HCT116 (cell line): Measurements from ENCODE around the gene MRPL49.

Source experiments
- CEBPB ChIP-seq: IDR thresholded peaks from 2 replicates; pipeline ENCODE4 v1.6.1; 2012; ENCODE audit warnings: low read depth
- EZH2 ChIP-seq: fragments of 200-600 bp; sonication (generic); IDR thresholded peaks from 2 replicates; pipeline ENCODE4 v1.6.1; 2017; ENCODE audit warnings: antibody characterized with exemption, mixed run types
- EZH2phosphoT487 ChIP-seq: fragments of 200-600 bp; IDR thresholded peaks from 2 replicates; pipeline ENCODE4 v1.6.1; 2018; ENCODE audit warnings: antibody characterized with exemption, borderline replicate concordance
- POLR2A ChIP-seq: IDR thresholded peaks from 2 replicates; pipeline ENCODE4 v1.7.0; 2011; ENCODE audit warnings: borderline replicate concordance; ENCODE audit not compliant: insufficient read depth, insufficient read length; ENCODE audit errors: extremely low read depth
- RAD21 ChIP-seq: IDR thresholded peaks from 2 replicates; pipeline ENCODE4 v1.6.1; 2012; ENCODE audit warnings: low read depth, mild to moderate bottlenecking
- SP1 ChIP-seq: IDR thresholded peaks from 2 replicates; pipeline ENCODE4 v1.6.1; 2012; ENCODE audit warnings: low read depth
- YY1 ChIP-seq: IDR thresholded peaks from 2 replicates; pipeline ENCODE4 v1.6.1; 2011; ENCODE audit warnings: low read length, low read depth, moderate library complexity, mild to moderate bottlenecking; ENCODE audit not compliant: insufficient replicate concordance; ENCODE audit errors: extremely low read depth
- ZFX ChIP-seq: fragments of 450-650 bp; IDR thresholded peaks from 2 replicates; pipeline ENCODE4 v1.6.1; 2017
- TF ChIP-seq, protein P1 (sequence below): IDR thresholded peaks from 2 replicates; pipeline ENCODE4 v1.6.1; 2012; ENCODE audit warnings: low read depth
- TF ChIP-seq, protein P2 (sequence below), 3 experiments: fragments of 200-600 bp in 1 of 3; sonication (generic) in 1 of 3; IDR thresholded peaks in 2 of 3; conservative IDR thresholded peaks in 1 of 3; 2 replicates each; pipeline ENCODE4 v1.5.1; 2012 to 2017; ENCODE audit warnings: low read depth in 2 of 3, low read length in 2 of 3, antibody characterized with exemption in 1 of 3, borderline replicate concordance in 1 of 3, control low read depth in 1 of 3, mild to moderate bottlenecking in 1 of 3, mixed read lengths in 1 of 3, mixed run types in 1 of 3, moderate library complexity in 1 of 3; ENCODE audit not compliant: insufficient read depth in 1 of 3

DNA sequence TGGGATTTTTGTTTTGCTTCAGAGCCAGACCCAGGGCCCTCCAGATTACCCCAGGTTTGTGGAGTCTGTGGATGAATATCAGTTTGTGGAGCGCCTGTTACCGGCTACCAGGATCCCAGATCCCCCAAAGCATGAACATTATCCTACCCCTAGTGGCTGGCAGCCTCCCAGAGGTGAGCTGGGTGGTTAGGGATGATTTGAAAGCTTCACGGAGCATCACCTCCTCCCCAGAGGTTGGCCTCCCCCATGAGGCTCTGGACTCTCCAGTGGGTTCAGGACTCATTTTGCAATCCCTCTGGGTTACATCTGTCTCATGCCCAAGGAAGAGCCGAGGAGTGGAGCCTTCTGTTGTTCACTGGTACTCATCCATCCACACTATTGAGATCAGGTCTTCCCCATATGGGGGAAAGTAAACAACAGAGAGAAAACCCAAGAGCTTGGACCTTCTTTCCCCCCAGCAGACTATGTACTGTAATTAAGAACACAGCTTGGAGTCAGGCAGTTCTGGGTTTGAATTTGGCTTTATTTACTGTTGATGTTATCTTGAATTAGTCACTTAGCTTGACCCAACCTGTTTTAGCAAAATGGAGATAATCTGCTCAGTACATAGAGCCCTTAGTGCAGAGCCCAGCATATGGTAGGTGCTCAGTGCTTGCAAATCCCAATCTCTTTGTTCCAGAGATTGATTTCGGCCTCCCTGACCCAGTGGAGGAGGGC, 2.5 kb downstream of the MRPL49 start:
- TF ChIP-seq, protein P1, sequence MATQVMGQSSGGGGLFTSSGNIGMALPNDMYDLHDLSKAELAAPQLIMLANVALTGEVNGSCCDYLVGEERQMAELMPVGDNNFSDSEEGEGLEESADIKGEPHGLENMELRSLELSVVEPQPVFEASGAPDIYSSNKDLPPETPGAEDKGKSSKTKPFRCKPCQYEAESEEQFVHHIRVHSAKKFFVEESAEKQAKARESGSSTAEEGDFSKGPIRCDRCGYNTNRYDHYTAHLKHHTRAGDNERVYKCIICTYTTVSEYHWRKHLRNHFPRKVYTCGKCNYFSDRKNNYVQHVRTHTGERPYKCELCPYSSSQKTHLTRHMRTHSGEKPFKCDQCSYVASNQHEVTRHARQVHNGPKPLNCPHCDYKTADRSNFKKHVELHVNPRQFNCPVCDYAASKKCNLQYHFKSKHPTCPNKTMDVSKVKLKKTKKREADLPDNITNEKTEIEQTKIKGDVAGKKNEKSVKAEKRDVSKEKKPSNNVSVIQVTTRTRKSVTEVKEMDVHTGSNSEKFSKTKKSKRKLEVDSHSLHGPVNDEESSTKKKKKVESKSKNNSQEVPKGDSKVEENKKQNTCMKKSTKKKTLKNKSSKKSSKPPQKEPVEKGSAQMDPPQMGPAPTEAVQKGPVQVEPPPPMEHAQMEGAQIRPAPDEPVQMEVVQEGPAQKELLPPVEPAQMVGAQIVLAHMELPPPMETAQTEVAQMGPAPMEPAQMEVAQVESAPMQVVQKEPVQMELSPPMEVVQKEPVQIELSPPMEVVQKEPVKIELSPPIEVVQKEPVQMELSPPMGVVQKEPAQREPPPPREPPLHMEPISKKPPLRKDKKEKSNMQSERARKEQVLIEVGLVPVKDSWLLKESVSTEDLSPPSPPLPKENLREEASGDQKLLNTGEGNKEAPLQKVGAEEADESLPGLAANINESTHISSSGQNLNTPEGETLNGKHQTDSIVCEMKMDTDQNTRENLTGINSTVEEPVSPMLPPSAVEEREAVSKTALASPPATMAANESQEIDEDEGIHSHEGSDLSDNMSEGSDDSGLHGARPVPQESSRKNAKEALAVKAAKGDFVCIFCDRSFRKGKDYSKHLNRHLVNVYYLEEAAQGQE: no peak
- TF ChIP-seq, protein P2, sequence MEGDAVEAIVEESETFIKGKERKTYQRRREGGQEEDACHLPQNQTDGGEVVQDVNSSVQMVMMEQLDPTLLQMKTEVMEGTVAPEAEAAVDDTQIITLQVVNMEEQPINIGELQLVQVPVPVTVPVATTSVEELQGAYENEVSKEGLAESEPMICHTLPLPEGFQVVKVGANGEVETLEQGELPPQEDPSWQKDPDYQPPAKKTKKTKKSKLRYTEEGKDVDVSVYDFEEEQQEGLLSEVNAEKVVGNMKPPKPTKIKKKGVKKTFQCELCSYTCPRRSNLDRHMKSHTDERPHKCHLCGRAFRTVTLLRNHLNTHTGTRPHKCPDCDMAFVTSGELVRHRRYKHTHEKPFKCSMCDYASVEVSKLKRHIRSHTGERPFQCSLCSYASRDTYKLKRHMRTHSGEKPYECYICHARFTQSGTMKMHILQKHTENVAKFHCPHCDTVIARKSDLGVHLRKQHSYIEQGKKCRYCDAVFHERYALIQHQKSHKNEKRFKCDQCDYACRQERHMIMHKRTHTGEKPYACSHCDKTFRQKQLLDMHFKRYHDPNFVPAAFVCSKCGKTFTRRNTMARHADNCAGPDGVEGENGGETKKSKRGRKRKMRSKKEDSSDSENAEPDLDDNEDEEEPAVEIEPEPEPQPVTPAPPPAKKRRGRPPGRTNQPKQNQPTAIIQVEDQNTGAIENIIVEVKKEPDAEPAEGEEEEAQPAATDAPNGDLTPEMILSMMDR (IDR thresholded peaks at IDR 0.05 in 2 of 3, conservative IDR thresholded peaks at IDR 0.05 in 1 of 3; ENCODE audit: borderline replicate concordance in 1 of 3, insufficient read depth in 1 of 3, low read depth in 2 of 3, low read length in 2 of 3): no peak
- TF ChIP-seq YY1 (no peak), CEBPB (no peak), SP1 (no peak), POLR2A (no peak), EZH2 (no peak), RAD21 (no peak), EZH2phosphoT487 (no peak), ZFX (no peak)
